Peyer's patch (tissue), 4 donors: ENCODE measurements around the gene FRS2. TPM values are rescaled to one million over a fixed set of nuclear protein-coding genes. Genes with fewer than 3 reads are reported as not detected.

Source experiments
- DNase-seq, 3 donors: peaks; one replicate each; pipeline ENCODE4 v3.0.0-alpha.2; 2017 to 2019
- H3K27ac ChIP-seq, 4 donors: fragments of 200-600 bp; sonication (generic); one replicate each; pipeline ENCODE4 v1.5.1; 2016 to 2019
- H3K27me3 ChIP-seq, 2 donors: fragments of 200-600 bp; sonication (generic); one replicate each; pipeline ENCODE4 v1.5.1; 2019
- H3K36me3 ChIP-seq, 3 donors: fragments of 200-600 bp; sonication (generic); one replicate each; pipeline ENCODE4 v1.5.1; 2016 to 2019
- H3K4me1 ChIP-seq, 4 donors: fragments of 200-600 bp; sonication (generic); one replicate each; pipeline ENCODE4 v1.5.1; 2016 to 2019
- H3K4me3 ChIP-seq, 4 donors: fragments of 200-600 bp; sonication (generic); 1 replicate in 3 of 4; 2 replicates in 1 of 4; pipeline ENCODE4 v1.5.1; 2016 to 2019; ENCODE audit warnings: mild to moderate bottlenecking in 1 of 4
- H3K9me3 ChIP-seq, 4 donors: fragments of 200-600 bp; sonication (generic); one replicate each; pipeline ENCODE4 v1.5.1; 2016 to 2019; ENCODE audit warnings: mild to moderate bottlenecking in 1 of 4
- POLR2A ChIP-seq, 2 donors: fragments of 450-650 bp; IDR thresholded peaks; one replicate each; pipeline ENCODE4 v1.5.1; 2017; ENCODE audit warnings: antibody characterized with exemption in 2 of 2, mild to moderate bottlenecking in 2 of 2, moderate library complexity in 2 of 2
- total RNA-seq, 4 donors: library from RNA; depleted of rRNA; stranded (reverse); fragments of >200 nt; gene quantifications; one replicate each; pipeline ENCODE4 v1.1.0, GENCODE V29; 2016
- TF ChIP-seq, protein P1 (sequence below), 6 experiments: fragments of 450-650 bp in 4 of 6; fragments of 200-600 bp in 2 of 6; sonication (generic) in 1 of 6; IDR thresholded peaks; one replicate each; pipeline ENCODE4 v1.5.1; 2017 to 2019; ENCODE audit warnings: antibody characterized with exemption in 6 of 6, mild to moderate bottlenecking in 3 of 6, moderate library complexity in 1 of 6

The FRS2 gene
- total RNA-seq, 4 donors from 2014 or later = 14.6 to 64.4 (median 43.2) TPM

DNA sequence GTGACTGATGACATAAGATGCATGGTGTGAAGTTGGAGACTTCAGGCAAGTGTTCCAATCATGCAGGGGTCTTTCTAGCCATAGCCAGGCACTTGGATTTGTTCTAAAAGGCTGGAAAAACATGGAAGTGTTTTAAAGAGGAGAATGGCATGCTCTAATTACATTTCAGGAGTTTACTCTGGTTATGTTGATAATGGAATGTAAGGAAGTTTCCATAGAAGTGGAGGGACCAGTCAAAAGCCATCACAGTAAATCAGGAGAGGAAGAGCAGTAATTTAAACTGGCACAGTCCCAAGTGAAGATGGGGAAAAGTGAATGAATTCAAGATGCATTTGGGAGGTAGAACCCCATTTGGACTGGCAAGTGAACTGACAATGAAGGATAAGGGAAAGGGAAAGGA lies 13.9 kb upstream of the FRS2 start:
- H3K4me1 ChIP-seq = no peaks in the 10 kb centered on the region
- H3K9me3 ChIP-seq = no peaks in the 10 kb centered on the region
- TF ChIP-seq, protein P1, sequence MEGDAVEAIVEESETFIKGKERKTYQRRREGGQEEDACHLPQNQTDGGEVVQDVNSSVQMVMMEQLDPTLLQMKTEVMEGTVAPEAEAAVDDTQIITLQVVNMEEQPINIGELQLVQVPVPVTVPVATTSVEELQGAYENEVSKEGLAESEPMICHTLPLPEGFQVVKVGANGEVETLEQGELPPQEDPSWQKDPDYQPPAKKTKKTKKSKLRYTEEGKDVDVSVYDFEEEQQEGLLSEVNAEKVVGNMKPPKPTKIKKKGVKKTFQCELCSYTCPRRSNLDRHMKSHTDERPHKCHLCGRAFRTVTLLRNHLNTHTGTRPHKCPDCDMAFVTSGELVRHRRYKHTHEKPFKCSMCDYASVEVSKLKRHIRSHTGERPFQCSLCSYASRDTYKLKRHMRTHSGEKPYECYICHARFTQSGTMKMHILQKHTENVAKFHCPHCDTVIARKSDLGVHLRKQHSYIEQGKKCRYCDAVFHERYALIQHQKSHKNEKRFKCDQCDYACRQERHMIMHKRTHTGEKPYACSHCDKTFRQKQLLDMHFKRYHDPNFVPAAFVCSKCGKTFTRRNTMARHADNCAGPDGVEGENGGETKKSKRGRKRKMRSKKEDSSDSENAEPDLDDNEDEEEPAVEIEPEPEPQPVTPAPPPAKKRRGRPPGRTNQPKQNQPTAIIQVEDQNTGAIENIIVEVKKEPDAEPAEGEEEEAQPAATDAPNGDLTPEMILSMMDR (IDR thresholded peaks at IDR 0.05) = no peak
- TF ChIP-seq POLR2A (IDR thresholded peaks at IDR 0.05) = no peak
- no peaks in the 10 kb centered on the region for H3K36me3 ChIP-seq
- no peaks in the 10 kb centered on the region for H3K27me3 ChIP-seq
- no peak for DNase-seq
- no peak overlapping the region for H3K27ac ChIP-seq
- no peak overlapping the region for H3K4me3 ChIP-seq

DNA sequence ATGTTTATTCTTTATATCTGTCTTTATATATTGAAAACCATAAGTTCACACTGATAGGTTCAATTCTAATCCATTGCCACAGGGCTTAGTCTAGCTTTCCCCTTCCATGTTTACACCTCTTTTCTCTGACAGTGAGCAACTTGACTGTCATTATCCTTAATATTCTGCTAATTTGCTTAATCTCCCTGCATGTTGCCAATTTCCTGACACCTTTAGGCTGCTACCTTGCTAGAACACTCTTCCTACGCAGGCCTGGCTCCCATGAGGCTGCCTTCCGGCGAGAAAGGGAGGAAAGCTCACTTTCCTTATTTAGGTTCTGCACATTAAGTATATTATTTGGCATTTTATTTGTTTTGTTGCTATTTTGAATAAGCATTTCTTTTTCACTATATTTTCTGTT lies 12.8 kb upstream of the FRS2 start:
- H3K36me3 ChIP-seq = no peaks in the 10 kb centered on the region
- H3K9me3 ChIP-seq = no peaks in the 10 kb centered on the region
- no peak overlapping the region for H3K27ac ChIP-seq
- no peaks in the 10 kb centered on the region for H3K4me1 ChIP-seq
- H3K4me3 ChIP-seq = no peak overlapping the region
- no peaks in the 10 kb centered on the region for H3K27me3 ChIP-seq
- DNase-seq = no peak
- TF ChIP-seq POLR2A (IDR thresholded peaks at IDR 0.05) = no peak
- TF ChIP-seq, protein P1 (IDR thresholded peaks at IDR 0.05) = no peak

DNA sequence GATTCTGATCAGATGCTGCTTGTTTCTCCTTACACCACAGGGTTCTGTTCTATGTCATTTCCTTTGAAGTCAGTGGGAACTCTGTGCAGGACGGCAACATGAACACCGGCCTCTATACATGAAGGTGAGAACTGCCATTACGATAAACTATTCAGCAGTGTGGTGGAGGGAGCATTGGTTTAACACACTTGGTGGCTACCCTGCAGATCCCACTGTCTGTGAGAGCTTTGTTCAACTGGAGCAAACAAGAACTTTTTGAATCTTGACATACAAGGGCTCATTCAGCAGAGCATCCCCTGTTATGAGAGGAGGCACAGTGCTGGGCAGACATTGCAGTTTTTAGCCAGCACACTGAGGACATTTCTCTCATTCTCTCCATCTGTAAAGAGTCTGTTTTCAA lies 10.7 kb upstream of the FRS2 start:
- H3K9me3 ChIP-seq = no peaks in the 10 kb centered on the region
- no peaks in the 10 kb centered on the region for H3K36me3 ChIP-seq
- H3K27me3 ChIP-seq = no peaks in the 10 kb centered on the region
- no peak overlapping the region for H3K4me3 ChIP-seq
- no peaks in the 10 kb centered on the region for H3K4me1 ChIP-seq
- no peak overlapping the region for H3K27ac ChIP-seq
- no peak for TF ChIP-seq POLR2A (IDR thresholded peaks at IDR 0.05)
- TF ChIP-seq, protein P1 (IDR thresholded peaks at IDR 0.05) = no peak
- no peak for DNase-seq

DNA sequence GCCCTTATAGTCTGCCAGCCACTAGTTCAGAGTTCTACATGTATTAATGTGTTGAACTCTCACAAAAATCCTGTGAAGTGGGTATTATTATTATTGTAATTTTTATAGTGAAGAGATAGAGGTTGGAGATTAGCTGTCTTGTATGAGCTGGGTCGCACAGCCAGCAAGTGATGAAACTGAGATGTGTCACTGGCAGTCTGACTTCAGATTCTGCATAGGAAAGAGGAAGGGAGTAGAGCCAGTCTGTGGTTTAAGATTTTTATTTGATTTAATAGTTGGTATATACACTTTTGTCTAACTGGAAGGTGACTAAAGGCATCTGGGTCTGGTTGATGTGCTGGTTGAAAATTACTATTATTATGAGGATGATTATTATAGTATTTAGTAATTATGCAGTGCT lies 5.8 kb upstream of the FRS2 start:
- no peak overlapping the region for H3K27ac ChIP-seq
- H3K9me3 ChIP-seq = no peaks in the 10 kb centered on the region
- TF ChIP-seq POLR2A (IDR thresholded peaks at IDR 0.05) = no peak
- TF ChIP-seq, protein P1 (IDR thresholded peaks at IDR 0.05) = no peak
- no peak for DNase-seq
- H3K4me1 ChIP-seq = no peaks in the 10 kb centered on the region
- H3K36me3 ChIP-seq = no peaks in the 10 kb centered on the region
- no peaks in the 10 kb centered on the region for H3K27me3 ChIP-seq
- H3K4me3 ChIP-seq = no peak overlapping the region

DNA sequence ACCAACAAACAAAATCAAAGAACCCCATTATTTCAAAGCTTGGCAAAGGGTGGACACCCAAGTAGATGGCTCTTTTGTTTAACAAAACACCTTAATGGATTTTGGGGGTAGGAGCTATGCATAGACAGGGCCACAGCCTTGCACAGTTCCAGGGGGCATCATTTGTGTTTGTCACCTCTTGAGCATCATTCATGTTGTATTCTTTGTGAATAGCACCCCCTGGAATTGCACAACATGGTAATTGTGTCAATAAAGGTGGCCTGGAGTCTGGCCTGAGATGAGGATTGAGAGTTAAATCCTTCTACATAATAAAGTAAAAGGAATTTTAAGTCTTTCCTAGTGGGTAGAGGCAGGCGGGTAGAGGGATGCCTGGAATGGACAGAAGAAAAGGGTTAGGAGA lies 3.3 kb upstream of the FRS2 start:
- no peaks in the 10 kb centered on the region for H3K27me3 ChIP-seq
- H3K9me3 ChIP-seq = no peaks in the 10 kb centered on the region
- H3K4me1 ChIP-seq = peaks cover 0 to 11% (median 5%) of the 10 kb centered on the region in 4 donors
- H3K27ac ChIP-seq = peak overlapping the region in 1 of 4 donors; percentile 47
- H3K4me3 ChIP-seq = no peak overlapping the region
- no peak for TF ChIP-seq POLR2A (IDR thresholded peaks at IDR 0.05)
- TF ChIP-seq, protein P1 (IDR thresholded peaks at IDR 0.05) = no peak
- no peaks in the 10 kb centered on the region for H3K36me3 ChIP-seq
- no peak for DNase-seq

DNA sequence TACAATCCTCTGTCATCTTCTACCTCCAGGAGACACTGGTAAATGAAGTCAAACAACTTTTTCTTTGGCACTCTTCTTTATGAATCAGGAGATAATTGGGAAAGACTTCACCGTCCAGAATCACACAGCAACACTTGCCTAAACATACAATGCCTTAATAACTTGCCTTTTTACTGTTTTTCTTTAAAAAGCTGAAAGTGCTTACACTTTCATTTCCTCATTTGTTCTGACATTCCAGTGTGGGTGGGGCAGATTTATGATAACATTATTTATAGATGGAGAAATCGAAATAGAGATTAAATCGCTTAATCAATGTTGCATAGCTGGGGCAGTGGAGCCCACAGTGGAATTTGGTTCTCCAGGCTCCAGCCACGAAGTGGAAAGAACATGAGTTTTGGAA lies 2.8 kb upstream of the FRS2 start:
- Histone ChIP-seq H3K27ac (peak overlapping the region in 1 of 4 donors; percentile 47), H3K4me1 (peaks cover 0 to 15% (median 7%) of the 10 kb centered on the region in 4 donors), H3K4me3 (no peak overlapping the region), H3K27me3 (no peaks in the 10 kb centered on the region), H3K9me3 (no peaks in the 10 kb centered on the region), H3K36me3 (no peaks in the 10 kb centered on the region)
- no peak for TF ChIP-seq POLR2A (IDR thresholded peaks at IDR 0.05)
- TF ChIP-seq, protein P1 (IDR thresholded peaks at IDR 0.05) = no peak
- DNase-seq = no peak
